Pancreas (tissue), 10 donors: ENCODE results near the gene MAD2L2. TPM values are rescaled to one million over a fixed set of nuclear protein-coding genes. Genes with fewer than 3 reads are reported as not detected.
A peak's percentile ranks its signal among the peaks of the same experiment; 100 is the strongest.

Source experiments
- ATAC-seq, 4 donors: fragments of 200-7000 bp; cut with Tn5 transposase; one replicate each; pipeline versions ENCODE4 v1.8.0 to v1.9.1; 2020; ENCODE audit warnings: mild to moderate bottlenecking in 4 of 4, moderate library complexity in 4 of 4
- DNase-seq, 6 donors: peaks; one replicate each; pipeline ENCODE4 v3.0.0-alpha.2; 2020
- FAIRE-seq: peaks from 2 replicates; lab custom pipeline; 2012; peaks lifted over from hg19 to GRCh38; lab: Jason Lieb, UNC
- H3K27ac ChIP-seq, 4 donors: fragments of 200-600 bp; sonication (generic); 1 replicate in 3 of 4; 2 replicates in 1 of 4; pipeline versions ENCODE4 v1.5.0 to v1.8.0; 2020
- H3K27me3 ChIP-seq, 4 donors: fragments of 200-600 bp; one replicate each; pipeline ENCODE4 v1.8.0; 2021
- H3K36me3 ChIP-seq, 3 donors: fragments of 200-600 bp; sonication (generic) in 1 of 3; one replicate each; pipeline versions ENCODE4 v1.5.0 to v1.8.0; 2020 to 2021
- H3K4me1 ChIP-seq, 3 donors: fragments of 200-600 bp; one replicate each; pipeline ENCODE4 v1.8.0; 2021
- H3K4me3 ChIP-seq, 4 donors: fragments of 200-600 bp; sonication (generic) in 2 of 4; one replicate each; pipeline versions ENCODE4 v1.5.0 to v1.8.0; 2020 to 2021
- H3K9me3 ChIP-seq, 4 donors: fragments of 200-600 bp; one replicate each; pipeline ENCODE4 v1.8.0; 2021
- WGBS, 2 donors: extraction: QIAGEN DNeasy Blood & Tissue Kit; methylation state at CpG; one replicate each; pipeline ENCODE4 v1.1.7; 2013; 5-methylcytosine and 5-hydroxymethylcytosine counted together
- intact Hi-C, 3 donors: fragments of 100-400 bp; cut with DNase I; formaldehyde crosslinking; loops; one replicate each; pipeline versions ENCODE4 v1.11.1 to v1.14.2; 2022
- polyA plus RNA-seq, 2 donors: library from polyadenylated mRNA; stranded (reverse); fragments of 200-250 nt; gene quantifications; one replicate each; pipeline ENCODE4 v1.2.3, GENCODE V29; 2013
- total RNA-seq, 6 donors: library from RNA; stranded (reverse); fragmentation: NEBNext Ultra II Directional in 4 of 6; extraction: Animal tissue kit (Norgen Biotek cat#: 25700) in 4 of 6; gene quantifications; one replicate each; pipeline versions ENCODE4 v1.2.1 to v1.2.4, GENCODE V29; 2021 to 2023
- TF ChIP-seq, protein P1 (sequence below), 4 donors: fragments of 200-600 bp; sonication (generic) in 3 of 4; IDR thresholded peaks; one replicate each; pipeline versions ENCODE4 v1.5.0 to v1.8.0; 2021; ENCODE audit warnings: antibody characterized with exemption in 4 of 4
- donor health status: healthy with polysubstance abuse.
- donor health status: DM: no; HTN: no; CAD: no; lungs with moderate emphysema.
- donor health status: DM: no; HTN: no; CAD: no.
- donor health status: control.
- donor health status: control.
- donor health status: Bipolar disorder and iron deficiency.
- donor health status: DM: yes; HTN: yes; CAD: no.
- donor health status: DM: no; HTN: no; CAD: no.
- donor health status: DM: no; HTN: no; CAD: no.
- donor health status: DM: yes; HTN: yes; CAD: no.

The MAD2L2 gene
- total and polyA plus RNA-seq, 8 donors = 15.6 to 27.0 (median 22.4) TPM

GRCh38 chr1:11697893-11698210 lies 16.9 kb upstream of the MAD2L2 start:
- TF ChIP-seq, protein P1, sequence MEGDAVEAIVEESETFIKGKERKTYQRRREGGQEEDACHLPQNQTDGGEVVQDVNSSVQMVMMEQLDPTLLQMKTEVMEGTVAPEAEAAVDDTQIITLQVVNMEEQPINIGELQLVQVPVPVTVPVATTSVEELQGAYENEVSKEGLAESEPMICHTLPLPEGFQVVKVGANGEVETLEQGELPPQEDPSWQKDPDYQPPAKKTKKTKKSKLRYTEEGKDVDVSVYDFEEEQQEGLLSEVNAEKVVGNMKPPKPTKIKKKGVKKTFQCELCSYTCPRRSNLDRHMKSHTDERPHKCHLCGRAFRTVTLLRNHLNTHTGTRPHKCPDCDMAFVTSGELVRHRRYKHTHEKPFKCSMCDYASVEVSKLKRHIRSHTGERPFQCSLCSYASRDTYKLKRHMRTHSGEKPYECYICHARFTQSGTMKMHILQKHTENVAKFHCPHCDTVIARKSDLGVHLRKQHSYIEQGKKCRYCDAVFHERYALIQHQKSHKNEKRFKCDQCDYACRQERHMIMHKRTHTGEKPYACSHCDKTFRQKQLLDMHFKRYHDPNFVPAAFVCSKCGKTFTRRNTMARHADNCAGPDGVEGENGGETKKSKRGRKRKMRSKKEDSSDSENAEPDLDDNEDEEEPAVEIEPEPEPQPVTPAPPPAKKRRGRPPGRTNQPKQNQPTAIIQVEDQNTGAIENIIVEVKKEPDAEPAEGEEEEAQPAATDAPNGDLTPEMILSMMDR (IDR thresholded peaks at IDR 0.05) = no peak
- no peaks in the 10 kb centered on the region for H3K4me1 ChIP-seq
- no peaks in the 10 kb centered on the region for H3K9me3 ChIP-seq
- 70 to 81% methylated on average over 5 of the region's 5 CpGs for WGBS, 2 donors
- H3K4me3 ChIP-seq = no peak overlapping the region
- no peak overlapping the region for H3K27ac ChIP-seq
- FAIRE-seq (no peak), ATAC-seq (no peak), DNase-seq (no peak)
- intact Hi-C loops = no loop called here
- no peaks in the 10 kb centered on the region for H3K36me3 ChIP-seq
- H3K27me3 ChIP-seq = peaks cover 0 to 10% (median 0%) of the 10 kb centered on the region in 4 donors

DNA sequence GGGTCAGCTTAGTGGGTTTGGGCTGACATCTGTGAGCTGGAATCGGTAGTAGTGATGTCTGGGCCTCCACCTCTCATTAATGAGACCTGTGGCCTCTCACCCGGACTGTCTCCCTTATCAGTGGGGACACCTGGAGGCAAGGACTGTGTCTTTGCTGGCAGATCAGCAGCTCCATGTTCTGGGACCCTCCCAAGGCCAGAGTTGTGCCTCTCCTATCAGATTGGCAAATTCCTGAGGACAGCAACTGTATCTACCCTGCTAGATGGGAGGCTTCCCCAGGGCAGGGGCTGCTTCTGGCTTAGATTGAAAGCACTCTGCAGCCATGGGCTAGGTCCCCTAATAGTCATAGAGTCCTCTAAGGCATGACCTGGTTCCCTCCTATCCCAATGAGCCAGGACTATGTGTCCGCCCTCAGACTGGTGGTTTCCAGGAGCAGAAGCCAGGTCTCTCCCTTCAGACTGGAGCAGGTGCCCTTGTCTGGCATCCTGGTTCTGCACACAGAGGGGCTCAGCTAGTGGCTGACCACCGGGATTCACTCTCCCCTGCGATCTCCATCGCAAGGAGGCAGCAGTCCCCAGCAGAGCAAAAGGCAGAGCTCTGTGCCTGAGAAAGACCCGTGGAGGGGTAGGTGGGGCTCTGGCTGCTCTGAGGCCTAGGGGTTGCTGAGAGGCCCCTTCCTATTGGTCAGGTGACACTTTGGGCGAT lies 16.4 kb upstream of the MAD2L2 start:
- FAIRE-seq (no peak), DNase-seq (no peak), ATAC-seq (no peak)
- Histone ChIP-seq H3K4me1 (no peaks in the 10 kb centered on the region), H3K27ac (no peak overlapping the region), H3K4me3 (no peak overlapping the region), H3K36me3 (no peaks in the 10 kb centered on the region), H3K27me3 (peaks cover 0 to 10% (median 0%) of the 10 kb centered on the region in 4 donors), H3K9me3 (no peaks in the 10 kb centered on the region)
- TF ChIP-seq, protein P1 (IDR thresholded peaks at IDR 0.05) = no peak
- 58 to 70% methylated on average over 8 of the region's 8 CpGs for WGBS, 2 donors
- intact Hi-C loops = no loop called here

DNA sequence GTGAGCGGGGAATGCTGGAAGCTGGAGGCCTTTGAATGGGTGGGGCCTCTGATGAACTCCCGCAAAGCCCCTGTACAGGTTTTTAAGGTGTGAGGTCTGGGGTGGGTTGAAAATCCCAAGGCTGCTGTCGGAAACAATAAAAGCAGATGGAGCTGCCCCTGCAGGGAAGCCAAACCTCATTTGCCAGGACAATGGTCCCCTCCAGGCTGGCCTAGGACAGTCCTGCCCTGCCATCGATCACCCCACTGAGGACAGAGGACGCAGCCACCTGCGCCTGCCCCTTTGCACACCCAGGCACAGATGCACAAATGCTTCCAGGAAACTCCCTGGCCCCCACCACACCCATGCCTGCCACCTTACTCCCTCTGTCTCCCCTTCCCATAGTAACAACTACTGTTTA lies 14.9 kb upstream of the MAD2L2 start:
- 77 to 90% methylated on average over 6 of the region's 6 CpGs for WGBS, 2 donors

GRCh38 chr1:11693917-11694316 lies 13.0 kb upstream of the MAD2L2 start:
- H3K4me3 ChIP-seq = no peak overlapping the region
- H3K36me3 ChIP-seq = no peaks in the 10 kb centered on the region
- DNase-seq (no peak), ATAC-seq (no peak), FAIRE-seq (no peak)
- TF ChIP-seq, protein P1 (IDR thresholded peaks at IDR 0.05) = no peak
- no peaks in the 10 kb centered on the region for H3K9me3 ChIP-seq
- H3K4me1 ChIP-seq = peaks cover 5 to 10% (median 10%) of the 10 kb centered on the region in 3 donors
- WGBS, 2 donors = 40 to 44% methylated on average over 5 of the region's 5 CpGs
- intact Hi-C loops = no loop called here
- H3K27ac ChIP-seq = no peak overlapping the region
- H3K27me3 ChIP-seq = peaks cover 0 to 11% (median 2%) of the 10 kb centered on the region in 4 donors

More for the DNA sequence above, 14.9 kb upstream of the MAD2L2 start:
- no peaks in the 10 kb centered on the region for H3K9me3 ChIP-seq
- TF ChIP-seq, protein P1 (IDR thresholded peaks at IDR 0.05) = no peak
- intact Hi-C loops = no loop called here
- no peak for FAIRE-seq
- H3K27me3 ChIP-seq = peaks cover 0 to 4% (median 1%) of the 10 kb centered on the region in 4 donors
- no peak overlapping the region for H3K4me3 ChIP-seq
- no peaks in the 10 kb centered on the region for H3K36me3 ChIP-seq
- H3K27ac ChIP-seq = no peak overlapping the region
- peaks cover 0 to 5% (median 4%) of the 10 kb centered on the region in 3 donors for H3K4me1 ChIP-seq
- no peak for DNase-seq
- ATAC-seq = no peak

GRCh38 chr1:11693024-11693590 lies 12.2 kb upstream of the MAD2L2 start:
- TF ChIP-seq, protein P1 (IDR thresholded peaks at IDR 0.05) = no peak
- peak in 3 of 4 donors; percentile 34 to 68 (median 44) for ATAC-seq
- Histone ChIP-seq H3K36me3 (no peaks in the 10 kb centered on the region), H3K9me3 (no peaks in the 10 kb centered on the region), H3K27me3 (peaks cover 0 to 11% (median 2%) of the 10 kb centered on the region in 4 donors), H3K4me3 (no peak overlapping the region), H3K27ac (no peak overlapping the region), H3K4me1 (peaks cover 5 to 10% (median 10%) of the 10 kb centered on the region in 3 donors)
- WGBS, 2 donors = 21% methylated on average over 6 of the region's 6 CpGs
- DNase-seq = no peak
- intact Hi-C loops = no loop called here
- FAIRE-seq = no peak
